Non-pigmented ciliary epithelial cell (primary cell): ENCODE data around the gene ZNF571.

Experiments
- DNase-seq: peaks from one replicate; pipeline ENCODE4 v3.0.0-alpha.2; 2010; ENCODE audit warnings: low read depth

ZNF571 gene

DNA sequence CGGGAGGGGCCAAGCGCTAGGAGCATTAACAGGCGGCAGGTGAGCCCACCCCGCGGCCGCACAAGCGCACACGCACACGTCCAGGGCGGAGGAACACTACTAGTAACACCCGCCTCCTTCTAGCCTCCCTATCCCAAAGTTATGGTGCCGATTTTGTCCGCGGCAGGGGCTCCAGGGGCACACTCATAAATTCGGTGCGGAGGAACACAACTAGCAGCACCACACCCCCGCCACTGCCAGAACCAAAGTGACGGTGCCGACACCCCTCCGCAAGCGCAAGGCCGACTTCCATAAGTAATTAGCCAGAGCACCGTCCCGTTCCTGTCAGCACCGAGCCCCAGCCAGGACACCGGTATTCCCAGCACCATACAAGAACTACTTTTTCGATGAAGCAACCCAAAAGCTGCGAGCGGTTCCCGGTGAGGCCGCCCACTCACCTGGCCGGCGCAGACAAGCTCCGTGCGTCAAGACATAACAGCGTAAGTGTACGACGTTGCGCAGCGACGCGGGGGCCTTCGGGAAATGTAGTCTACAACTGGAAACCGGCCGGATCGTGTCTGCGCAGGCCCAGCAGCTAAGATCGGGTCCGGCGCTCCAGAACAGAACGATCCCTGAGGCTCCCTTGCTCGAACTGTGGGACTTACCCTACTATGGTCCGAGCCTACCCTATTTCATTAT, at the start of gene ZNF571, which contains the start of gene ZNF540:
ZNF571 (minus strand) TSS at position 489 of the 678 bp plus-strand sequence. CDS start 8,116 bp downstream, outside the sequence.
ZNF540 (plus strand) TSS at position 573 of the 678 bp plus-strand sequence. CDS start 3,572 bp downstream, outside the sequence.
- DNase-seq = peak; percentile 81

DNA sequence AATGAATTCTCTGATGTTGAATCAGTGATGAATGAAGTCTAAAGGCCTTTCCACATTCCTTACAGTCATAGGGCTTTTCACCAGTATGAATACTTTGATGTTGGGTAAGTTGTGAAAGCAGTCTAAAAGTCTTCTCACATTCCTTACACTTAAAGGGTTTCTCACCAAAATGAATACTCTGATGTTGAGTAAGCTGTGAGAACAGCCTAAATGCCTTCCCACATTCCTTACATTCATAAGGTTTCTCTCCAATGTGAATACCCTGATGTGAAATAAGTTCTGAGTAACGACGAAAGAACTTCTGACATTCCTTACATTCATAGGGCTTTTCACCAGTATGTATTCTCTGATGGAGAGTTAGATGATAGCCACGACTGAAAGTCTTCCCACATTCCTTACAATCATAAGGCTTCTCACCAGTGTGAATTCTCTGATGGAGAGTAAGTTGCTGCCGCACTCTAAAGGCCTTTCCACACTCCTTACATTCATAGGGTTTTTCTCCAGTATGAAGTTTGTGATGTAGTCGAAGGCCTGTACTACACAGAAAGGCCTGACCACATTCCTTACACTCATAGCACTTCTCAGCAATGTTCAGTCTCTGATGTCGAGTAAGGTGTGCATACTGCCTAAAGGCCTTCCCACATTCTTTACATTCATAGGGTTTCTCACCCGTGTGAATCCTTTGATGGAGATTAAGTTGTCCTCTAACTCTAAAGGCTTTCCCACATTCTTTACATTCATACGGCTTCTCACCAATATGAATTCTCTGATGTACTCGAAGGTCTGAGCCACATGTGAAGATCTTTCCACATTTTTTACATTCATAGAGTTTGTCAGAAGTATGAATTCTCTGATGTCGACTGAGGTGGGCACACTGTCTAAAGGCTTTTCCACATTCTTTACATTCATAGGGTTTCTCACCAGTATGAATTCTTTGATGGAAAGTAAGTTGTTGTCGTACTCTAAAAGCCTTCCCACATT, 40.8 kb upstream of the ZNF571 start:
- no peak for DNase-seq

DNA sequence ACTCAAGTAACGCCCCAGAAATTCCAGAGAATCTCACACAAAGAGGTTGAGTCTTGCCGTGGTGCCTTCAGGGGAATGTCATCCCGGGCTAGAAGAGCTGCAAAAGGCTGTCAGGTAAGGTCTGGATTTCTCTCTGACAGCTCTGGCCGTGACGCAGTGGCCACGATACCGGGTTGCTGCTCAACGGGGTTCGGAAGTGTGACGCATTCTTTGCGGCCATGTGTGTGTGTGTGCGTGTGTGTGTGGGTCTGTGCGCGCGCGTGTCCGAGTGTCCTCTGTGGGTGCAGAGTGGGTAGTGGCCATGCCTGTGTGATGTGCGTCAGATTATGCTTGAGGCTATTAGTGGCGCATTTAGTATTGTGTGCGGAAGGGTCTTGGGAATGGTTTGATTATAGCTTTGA, 390 bp upstream of the ZNF571 start:
- DNase-seq = peak; percentile 28

- no peak for DNase-seq
Measured at GRCh38 chr19:37593996-37594303, 642 bp downstream of the ZNF571 start.

DNA sequence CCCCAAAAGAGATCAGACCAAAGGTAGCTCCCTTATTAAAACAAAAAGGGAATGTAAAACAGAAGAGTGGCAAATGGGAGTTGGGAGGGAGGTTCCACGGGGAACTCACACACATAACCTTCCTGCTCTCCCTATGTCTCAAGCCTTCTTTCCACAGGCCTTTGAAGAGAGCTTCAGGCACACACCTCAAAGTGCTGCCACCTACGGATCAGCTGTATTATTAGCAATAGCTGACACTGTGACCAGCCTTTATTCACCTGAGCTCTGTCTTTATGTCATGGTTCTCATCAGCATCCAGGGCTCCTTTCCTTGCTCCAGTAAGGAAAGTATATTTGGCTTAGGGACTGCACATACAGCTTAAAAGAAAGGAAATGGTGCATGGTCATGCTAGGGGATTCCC, 11.3 kb downstream of the ZNF571 start:
- no peak for DNase-seq

DNA sequence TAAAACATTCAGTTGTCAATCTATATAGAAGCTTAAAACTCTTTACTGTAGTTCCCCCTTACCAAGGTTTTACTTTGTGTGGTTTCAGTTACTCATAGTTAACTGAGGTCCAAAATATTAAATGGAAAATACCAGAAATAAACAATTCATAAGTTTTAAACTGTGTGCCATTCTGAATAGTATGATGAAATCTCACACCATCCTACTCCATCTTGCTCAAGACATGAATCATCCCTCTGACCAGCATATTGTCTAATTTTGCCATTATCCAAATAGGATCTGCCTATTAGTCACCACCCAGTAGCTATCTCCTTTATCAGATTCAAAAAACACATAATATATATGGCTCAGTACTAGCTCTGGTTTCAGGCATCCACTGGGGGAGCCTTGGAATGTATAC, 22.4 kb downstream of the ZNF571 start:
- DNase-seq = peak; percentile 28

DNA sequence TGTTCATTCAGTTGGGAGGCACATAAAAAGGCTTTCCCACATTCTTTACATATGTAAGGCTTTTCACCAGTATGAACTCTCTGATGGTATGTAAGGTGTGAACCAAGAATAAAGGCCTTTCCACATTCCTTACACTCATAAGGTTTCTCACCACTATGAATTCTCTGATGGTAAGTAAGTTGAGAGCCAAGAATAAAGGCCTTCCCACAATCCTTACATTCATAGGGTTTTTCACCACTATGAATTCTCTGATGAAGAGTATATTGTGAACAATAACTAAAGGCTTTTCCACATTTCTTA, 29.3 kb downstream of the ZNF571 start:
- no peak for DNase-seq

- DNase-seq = no peak
Measured at GRCh38 chr19:37564624-37565369, 29.8 kb downstream of the ZNF571 start.

DNA sequence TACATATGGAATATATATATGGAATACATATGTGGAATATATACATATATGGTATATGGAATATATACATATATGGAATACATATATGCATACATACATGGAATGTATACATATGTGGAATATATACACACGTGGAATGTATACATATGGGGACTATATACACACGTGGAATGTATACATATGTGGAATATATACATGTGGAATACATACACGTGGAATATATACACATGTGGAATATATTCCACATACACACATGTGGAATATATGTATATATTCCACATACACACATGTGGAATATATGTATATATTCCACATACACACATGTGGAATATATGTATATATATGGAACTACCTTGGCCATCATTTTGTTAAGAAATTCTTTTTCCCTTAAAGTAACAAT, 31.1 kb downstream of the ZNF571 start:
- DNase-seq = no peak

DNA sequence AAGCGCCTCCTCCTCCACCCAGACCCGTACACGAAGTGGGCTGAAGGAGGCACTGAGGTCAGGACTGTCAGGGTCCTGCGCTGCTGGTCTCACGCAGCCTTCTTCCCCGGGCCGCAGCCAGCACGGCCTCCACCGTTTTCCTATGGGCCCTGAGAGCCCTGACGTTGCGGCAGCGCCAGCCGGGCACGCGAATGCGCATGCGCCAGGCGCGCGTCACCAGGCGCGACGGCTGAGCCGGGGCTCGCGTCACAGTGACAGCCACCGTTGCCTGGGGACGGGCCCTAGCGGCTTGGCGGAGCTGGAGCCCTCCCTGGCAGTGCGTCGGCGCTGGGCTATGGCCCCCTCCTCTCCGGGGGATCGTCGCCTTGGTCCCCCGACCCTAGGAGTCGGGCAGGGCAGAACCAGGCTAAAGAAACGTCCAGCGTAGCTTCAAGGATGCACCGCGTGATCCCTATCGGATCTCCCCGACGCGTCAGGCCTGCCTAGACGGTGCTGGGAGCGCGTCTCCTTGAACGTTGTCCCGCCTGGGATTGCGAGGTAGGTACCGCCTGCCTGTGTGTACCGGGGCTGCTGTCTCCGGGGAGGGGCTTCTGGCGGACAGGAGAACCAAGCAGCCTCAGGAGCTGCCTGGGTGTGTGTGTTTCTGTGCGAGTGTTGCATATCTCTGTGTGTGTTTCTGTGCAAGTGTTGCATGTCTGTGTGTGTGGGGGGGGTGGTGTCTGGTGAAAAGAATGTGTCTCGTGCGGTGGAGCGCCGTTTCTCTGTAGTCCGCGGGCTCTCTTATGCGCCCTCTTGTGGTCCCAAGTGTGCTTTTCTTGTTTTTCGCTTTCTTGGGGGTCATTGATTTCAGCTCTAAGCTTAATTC, 43.2 kb downstream of the ZNF571 start:
- DNase-seq = no peak

GRCh38 chr19:37537391-37537947, 57.1 kb downstream of the ZNF571 start:
- no peak for DNase-seq

DNA sequence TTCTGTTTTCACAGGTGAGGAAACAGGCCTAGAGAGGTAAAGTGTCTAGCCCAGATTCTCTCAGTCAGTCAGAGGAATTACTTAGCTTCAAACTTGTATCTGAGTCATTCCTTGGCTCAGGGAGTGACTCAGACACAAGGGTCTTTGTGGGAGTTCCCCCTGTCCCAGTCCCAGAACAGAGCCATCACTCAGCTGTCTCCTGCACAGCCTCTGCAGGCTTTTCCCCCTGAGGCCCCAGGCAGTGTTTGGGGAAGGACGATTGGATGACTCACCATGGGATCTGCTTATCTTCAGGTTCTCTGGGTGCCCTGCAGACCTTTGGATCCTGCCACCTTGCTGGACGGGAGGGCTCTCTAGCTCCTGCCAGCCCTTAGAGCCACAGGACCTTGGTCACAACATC, 74.7 kb downstream of the ZNF571 start:
- peak; percentile 5 for DNase-seq
